ENCODE data around the gene CRABP2.

GRCh38 chr1:156670791-156671190 lies 34.6 kb downstream of the CRABP2 start:
- TF ChIP-seq JUND (IDR thresholded peaks at IDR 0.05) (no peak), POLR2AphosphoS5 (IDR thresholded peaks at IDR 0.05; ENCODE audit: low read depth, low read length) (no peak), RFX5 (IDR thresholded peaks at IDR 0.05; ENCODE audit: low read length) (no peak), SMC3 (IDR thresholded peaks at IDR 0.05; ENCODE audit: low read depth, low read length) (no peak), MAX (IDR thresholded peaks at IDR 0.05; ENCODE audit: low read depth) (no peak), GABPA (IDR thresholded peaks at IDR 0.05; ENCODE audit: low read depth) (no peak), EZH2phosphoT487 (IDR thresholded peaks at IDR 0.05; ENCODE audit: borderline replicate concordance, low read depth) (no peak), NRF1 (IDR thresholded peaks at IDR 0.05; ENCODE audit: low read depth, low read length) (no peak), ELF1 (IDR thresholded peaks at IDR 0.05) (no peak), REST (IDR thresholded peaks at IDR 0.05; ENCODE audit: low read depth, low read length) (no peak), FOXJ3 (CRISPR knock-in tag; IDR thresholded peaks at IDR 0.05) (no peak)
- TF ChIP-seq, protein P1, sequence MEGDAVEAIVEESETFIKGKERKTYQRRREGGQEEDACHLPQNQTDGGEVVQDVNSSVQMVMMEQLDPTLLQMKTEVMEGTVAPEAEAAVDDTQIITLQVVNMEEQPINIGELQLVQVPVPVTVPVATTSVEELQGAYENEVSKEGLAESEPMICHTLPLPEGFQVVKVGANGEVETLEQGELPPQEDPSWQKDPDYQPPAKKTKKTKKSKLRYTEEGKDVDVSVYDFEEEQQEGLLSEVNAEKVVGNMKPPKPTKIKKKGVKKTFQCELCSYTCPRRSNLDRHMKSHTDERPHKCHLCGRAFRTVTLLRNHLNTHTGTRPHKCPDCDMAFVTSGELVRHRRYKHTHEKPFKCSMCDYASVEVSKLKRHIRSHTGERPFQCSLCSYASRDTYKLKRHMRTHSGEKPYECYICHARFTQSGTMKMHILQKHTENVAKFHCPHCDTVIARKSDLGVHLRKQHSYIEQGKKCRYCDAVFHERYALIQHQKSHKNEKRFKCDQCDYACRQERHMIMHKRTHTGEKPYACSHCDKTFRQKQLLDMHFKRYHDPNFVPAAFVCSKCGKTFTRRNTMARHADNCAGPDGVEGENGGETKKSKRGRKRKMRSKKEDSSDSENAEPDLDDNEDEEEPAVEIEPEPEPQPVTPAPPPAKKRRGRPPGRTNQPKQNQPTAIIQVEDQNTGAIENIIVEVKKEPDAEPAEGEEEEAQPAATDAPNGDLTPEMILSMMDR (IDR thresholded peaks at IDR 0.05): no peak

Measured in SK-N-SH (cell line).